CD4-positive, alpha-beta memory T cell (primary cell): Measurements from ENCODE around the gene PLCG1. TPM values are rescaled to one million over a fixed set of nuclear protein-coding genes. Genes with fewer than 3 reads are reported as not detected.

Source experiments
- CTCF ChIA-PET: fragments of 350-600 bp; sonication (Branson Sonifier 250); formaldehyde crosslinking; loops from one replicate; lab custom pipeline; 2021; ENCODE audit warnings: inconsistent platforms; ENCODE audit not compliant: partially characterized antibody; lab: Charles Lee
- POLR2A ChIA-PET: fragments of 350-600 bp; sonication (Branson Sonifier 250); formaldehyde crosslinking; loops from one replicate; lab custom pipeline; 2021; ENCODE audit not compliant: partially characterized antibody; lab: Charles Lee
- DNase-seq, 5 donors: peaks; one replicate each; pipeline versions ENCODE4 v3.0.0 to v3.0.0-alpha.2; 2020 to 2022; ENCODE audit warnings: mixed read lengths in 1 of 5
- H3K27ac ChIP-seq: one replicate; pipeline ENCODE4 v1.7.0; 2013; ENCODE audit warnings: low read depth, low read length
- H3K27me3 ChIP-seq: 2 replicates; pipeline ENCODE4 v1.7.0; 2013; ENCODE audit warnings: mild to moderate bottlenecking, low read length, moderate library complexity; ENCODE audit not compliant: insufficient read depth
- H3K36me3 ChIP-seq: 2 replicates; pipeline ENCODE4 v1.7.0; 2013; ENCODE audit warnings: mild to moderate bottlenecking, low read length, moderate library complexity; ENCODE audit not compliant: insufficient read depth
- H3K4me1 ChIP-seq: 2 replicates; pipeline ENCODE4 v1.7.0; 2013; ENCODE audit warnings: mild to moderate bottlenecking, low read length, moderate library complexity; ENCODE audit not compliant: insufficient read depth
- H3K4me3 ChIP-seq, 2 donors: one replicate each; pipeline ENCODE4 v1.7.0; 2013; ENCODE audit warnings: low read length in 2 of 2, mild to moderate bottlenecking in 1 of 2
- H3K9me3 ChIP-seq, 2 donors: one replicate each; pipeline ENCODE4 v1.7.0; 2013; ENCODE audit warnings: low read length in 2 of 2, control low read depth in 1 of 2; ENCODE audit not compliant: control insufficient read depth in 1 of 2
- H3K27ac Mint-ChIP-seq, 7 donors: one replicate each; pipeline ENCODE4 v1.8.0; 2020 to 2021; ENCODE audit warnings: mixed read lengths in 7 of 7, mild to moderate bottlenecking in 6 of 7, inconsistent platforms in 3 of 7, moderate library complexity in 3 of 7
- H3K27me3 Mint-ChIP-seq, 2 donors: one replicate each; pipeline ENCODE4 v1.8.0; 2020 to 2021; ENCODE audit warnings: mixed read lengths in 2 of 2
- H3K36me3 Mint-ChIP-seq, 2 donors: one replicate each; pipeline ENCODE4 v1.8.0; 2020 to 2021; ENCODE audit warnings: mixed read lengths in 2 of 2, inconsistent platforms in 1 of 2, mild to moderate bottlenecking in 1 of 2
- H3K4me1 Mint-ChIP-seq, 4 donors: one replicate each; pipeline ENCODE4 v1.8.0; 2020 to 2021; ENCODE audit warnings: mixed read lengths in 4 of 4, mild to moderate bottlenecking in 1 of 4
- H3K4me3 Mint-ChIP-seq, 8 donors: one replicate each; pipeline ENCODE4 v1.8.0; 2020 to 2021; ENCODE audit warnings: mixed read lengths in 8 of 8, mild to moderate bottlenecking in 7 of 8, moderate library complexity in 6 of 8, inconsistent platforms in 3 of 8
- H3K9me3 Mint-ChIP-seq, 8 donors: one replicate each; pipeline ENCODE4 v1.8.0; 2020 to 2021; ENCODE audit warnings: mixed read lengths in 8 of 8, mild to moderate bottlenecking in 5 of 8, inconsistent platforms in 3 of 8, moderate library complexity in 1 of 8
- intact Hi-C: fragments of 100-400 bp; cut with micrococcal nuclease; formaldehyde crosslinking; loops from one replicate; pipeline ENCODE4 v1.15.1; 2023
- polyA plus RNA-seq, 2 donors: library from polyadenylated mRNA; unstranded; fragments of 300-500 nt; fragmentation: Illumina TruSeq; gene quantifications; one replicate each; pipeline ENCODE4 v1.2.3, GENCODE V29; 2021
- total RNA-seq, 2 experiments: library from RNA; stranded (reverse); gene quantifications; one replicate each; pipeline ENCODE4 v1.2.3, GENCODE V29; 2021

The PLCG1 gene
- total and polyA plus RNA-seq, 4 experiments from 2014 or later, result 22.8 to 320 (median 194) TPM

GRCh38 chr20:41181567-41181966 is 44.2 kb downstream of the PLCG1 start:
- POLR2A ChIA-PET, result interaction anchor here (1.1 to 1.6 kb wide), 2 partner anchors 26 to 46 kb away, joined by 3 read pairs; no protein-coding TSS in a partner anchor
- H3K27ac ChIP-seq, result no peak overlapping the region

GRCh38 chr20:41182296-41183212 is 45.2 kb downstream of the PLCG1 start:
- intact Hi-C loops, result no loop called here
- POLR2A ChIA-PET, result interaction anchor here (1.1 to 1.6 kb wide), 2 partner anchors 27 to 47 kb away, joined by 3 read pairs; no protein-coding TSS in a partner anchor

More at GRCh38 chr20:41181567-41181966, 44.2 kb downstream of the PLCG1 start:
- Mint-ChIP-seq H3K27ac (peak overlapping the region in 5 of 7 donors; percentile 12 to 76 (median 37)), H3K9me3 (no peaks in the 10 kb centered on the region), H3K4me1 (peaks cover 1 to 15% (median 10%) of the 10 kb centered on the region in 4 donors), H3K27me3 (no peaks in the 10 kb centered on the region), H3K4me3 (no peak overlapping the region), H3K36me3 (peaks cover 0 to 13% of the 10 kb centered on the region in 2 donors)
- CTCF ChIA-PET, result interaction anchor here (0.9 to 1.5 kb wide), 3 partner anchors 10 to 47 kb away, joined by 3 to 4 read pairs (median 3); no protein-coding TSS in a partner anchor
- no peak for DNase-seq
- Histone ChIP-seq H3K4me3 (no peak overlapping the region), H3K27me3 (no peaks in the 10 kb centered on the region), H3K36me3 (no peaks in the 10 kb centered on the region), H3K9me3 (no peaks in the 10 kb centered on the region), H3K4me1 (no peaks in the 10 kb centered on the region)
- intact Hi-C loops, result no loop called here

GRCh38 chr20:41183391-41183790 is 46.0 kb downstream of the PLCG1 start:
- H3K4me1 ChIP-seq, result no peaks in the 10 kb centered on the region
- Mint-ChIP-seq H3K27me3 (no peaks in the 10 kb centered on the region), H3K4me3 (no peak overlapping the region), H3K27ac (peak overlapping the region in 1 of 7 donors; percentile 65), H3K4me1 (peaks cover 1 to 15% (median 10%) of the 10 kb centered on the region in 4 donors), H3K36me3 (no peaks in the 10 kb centered on the region), H3K9me3 (no peaks in the 10 kb centered on the region)
- intact Hi-C loops, result no loop called here
- H3K27me3 ChIP-seq, result no peaks in the 10 kb centered on the region
- no peak overlapping the region for H3K27ac ChIP-seq
- POLR2A ChIA-PET, result no interaction called here
- DNase-seq, result no peak
- H3K4me3 ChIP-seq, result no peak overlapping the region
- H3K9me3 ChIP-seq, result no peaks in the 10 kb centered on the region
- CTCF ChIA-PET, result interaction anchor here (1.4 kb wide), 1 partner anchor 10 kb away, joined by 3 read pairs; no protein-coding TSS in a partner anchor
- H3K36me3 ChIP-seq, result no peaks in the 10 kb centered on the region

More at GRCh38 chr20:41182296-41183212, 45.2 kb downstream of the PLCG1 start:
- peaks cover 0 to 7% of the 10 kb centered on the region in 2 donors for H3K36me3 Mint-ChIP-seq
- peak overlapping the region; percentile 11 to 77 (median 67) for H3K27ac Mint-ChIP-seq
- no peaks in the 10 kb centered on the region for H3K27me3 ChIP-seq
- H3K9me3 ChIP-seq, result no peaks in the 10 kb centered on the region
- peaks cover 1 to 15% (median 10%) of the 10 kb centered on the region in 4 donors for H3K4me1 Mint-ChIP-seq
- no peak overlapping the region for H3K4me3 ChIP-seq
- H3K36me3 ChIP-seq, result no peaks in the 10 kb centered on the region
- CTCF ChIA-PET, result interaction anchor here (0.9 to 1.5 kb wide), 4 partner anchors 9 to 48 kb away, joined by 3 to 4 read pairs (median 4); no protein-coding TSS in a partner anchor
- no peaks in the 10 kb centered on the region for H3K27me3 Mint-ChIP-seq
- DNase-seq, result no peak
- no peaks in the 10 kb centered on the region for H3K4me1 ChIP-seq
- H3K4me3 Mint-ChIP-seq, result no peak overlapping the region
- no peak overlapping the region for H3K27ac ChIP-seq
- H3K9me3 Mint-ChIP-seq, result no peaks in the 10 kb centered on the region

- H3K36me3 Mint-ChIP-seq, result no peaks in the 10 kb centered on the region
- no peaks in the 10 kb centered on the region for H3K27me3 Mint-ChIP-seq
- Histone ChIP-seq H3K27ac (no peak overlapping the region), H3K27me3 (no peaks in the 10 kb centered on the region), H3K36me3 (no peaks in the 10 kb centered on the region), H3K4me3 (no peak overlapping the region), H3K9me3 (no peaks in the 10 kb centered on the region), H3K4me1 (no peaks in the 10 kb centered on the region)
- intact Hi-C loops, result no loop called here
- ChIA-PET POLR2A (interaction anchor here (1.4 kb wide), 1 partner anchor 46 kb away, joined by 3 read pairs; the partner anchor contains the start of gene PLCG1), CTCF (interaction anchor here (1.4 kb wide), 1 partner anchor 11 kb away, joined by 3 read pairs; no protein-coding TSS in a partner anchor)
- no peak overlapping the region for H3K4me3 Mint-ChIP-seq
- no peak for DNase-seq
- peaks cover 1 to 15% (median 10%) of the 10 kb centered on the region in 4 donors for H3K4me1 Mint-ChIP-seq
- H3K9me3 Mint-ChIP-seq, result no peaks in the 10 kb centered on the region
- H3K27ac Mint-ChIP-seq, result no peak overlapping the region
These were observed 46.5 kb downstream of the PLCG1 start for GRCh38 chr20:41183831-41184230.

GRCh38 chr20:41185013-41185757 is 47.8 kb downstream of the PLCG1 start:
- CTCF ChIA-PET, result interaction anchor here (1.4 kb wide), 1 partner anchor 12 kb away, joined by 3 read pairs; no protein-coding TSS in a partner anchor
- no peak overlapping the region for H3K4me3 Mint-ChIP-seq

GRCh38 chr20:41187668-41188067 is 50.3 kb downstream of the PLCG1 start:
- ChIA-PET POLR2A (interaction anchor here (0.6 kb wide), 1 partner anchor 130 kb away, joined by 3 read pairs; no protein-coding TSS in a partner anchor), CTCF (interaction anchor here (1.3 kb wide), 1 partner anchor 151 kb away, joined by 4 read pairs; no protein-coding TSS in a partner anchor)
- H3K36me3 Mint-ChIP-seq, result peaks cover 6 to 16% of the 10 kb centered on the region in 2 donors
- no peaks in the 10 kb centered on the region for H3K36me3 ChIP-seq
- no peak overlapping the region for H3K27ac ChIP-seq
- H3K9me3 ChIP-seq, result no peaks in the 10 kb centered on the region
- peak overlapping the region in 1 of 7 donors; percentile 37 for H3K27ac Mint-ChIP-seq
- H3K4me1 ChIP-seq, result no peaks in the 10 kb centered on the region
- no peak for DNase-seq
- H3K27me3 ChIP-seq, result no peaks in the 10 kb centered on the region
- H3K4me3 Mint-ChIP-seq, result no peak overlapping the region
- intact Hi-C loops, result no loop called here
- H3K27me3 Mint-ChIP-seq, result no peaks in the 10 kb centered on the region
- H3K4me1 Mint-ChIP-seq, result peaks cover under 1 to 2% (median 1%) of the 10 kb centered on the region in 4 donors
- H3K4me3 ChIP-seq, result no peak overlapping the region
- peaks cover 0 to 29% (median 18%) of the 10 kb centered on the region in 8 donors for H3K9me3 Mint-ChIP-seq

More at GRCh38 chr20:41185013-41185757, 47.8 kb downstream of the PLCG1 start:
- Mint-ChIP-seq H3K4me1 (peaks cover 1 to 15% (median 10%) of the 10 kb centered on the region in 4 donors), H3K27ac (no peak overlapping the region), H3K27me3 (no peaks in the 10 kb centered on the region), H3K9me3 (peaks cover 0 to 10% (median 4%) of the 10 kb centered on the region in 8 donors), H3K36me3 (peaks cover 0 to 1% of the 10 kb centered on the region in 2 donors)
- Histone ChIP-seq H3K27ac (no peak overlapping the region), H3K27me3 (no peaks in the 10 kb centered on the region), H3K36me3 (no peaks in the 10 kb centered on the region), H3K4me3 (no peak overlapping the region), H3K4me1 (no peaks in the 10 kb centered on the region), H3K9me3 (no peaks in the 10 kb centered on the region)
- intact Hi-C loops, result no loop called here
- DNase-seq, result no peak
- POLR2A ChIA-PET, result interaction anchor here (1.4 kb wide), 1 partner anchor 48 kb away, joined by 3 read pairs; the partner anchor contains the start of gene PLCG1
